Stimulated activated CD4-positive, alpha-beta T cell treated with anti-CD3 and anti-CD28 coated beads, Interleukin-1b, Interleukin-23, amount 100 ng/mL, for 4 hours (primary cell): Measurements from ENCODE around the gene WDR87.
A peak's percentile ranks its signal among the peaks of the same experiment; 100 is the strongest.
"Not testable (repeated sequence)": the region's sequence is repeated elsewhere in the genome, so short reads cannot be mapped to it uniquely, and the experiment has no call there.

Experiments
- DNase-seq, 2 donors: peaks; one replicate each; pipeline ENCODE4 v3.0.0-alpha.2; 2020; ENCODE audit warnings: low read depth in 2 of 2

Gene WDR87

GRCh38 chr19:37877147-37877546, 29.2 kb downstream of the WDR87 start:
- no peak for DNase-seq

- DNase-seq, result no peak
Observed at GRCh38 chr19:37876032-37876431, 30.4 kb downstream of the WDR87 start.

GRCh38 chr19:37874784-37875183, 31.6 kb downstream of the WDR87 start:
- no peak for DNase-seq

GRCh38 chr19:37872383-37872782, 34.0 kb downstream of the WDR87 start:
- no peak for DNase-seq

GRCh38 chr19:37869766-37870340, 36.5 kb downstream of the WDR87 start:
- no peak for DNase-seq

- no peak for DNase-seq
Observed at GRCh38 chr19:37867831-37868230, 38.6 kb downstream of the WDR87 start.

GRCh38 chr19:37865930-37866329, 40.5 kb downstream of the WDR87 start:
- DNase-seq, result not testable (repeated sequence)

GRCh38 chr19:37864501-37864900, 41.9 kb downstream of the WDR87 start:
- no peak for DNase-seq

GRCh38 chr19:37855098-37855497, 51.3 kb downstream of the WDR87 start:
- peak in 1 of 2 donors; percentile 30 for DNase-seq

GRCh38 chr19:37845932-37846331, 60.5 kb downstream of the WDR87 start:
- DNase-seq, result no peak
